Muscle of arm (tissue), 12 donors: Measurements from ENCODE around the gene AKAP17A. TPM values are rescaled to one million over a fixed set of nuclear protein-coding genes. Genes with fewer than 3 reads are reported as not detected.

Experiments used
- polyA plus RNA-seq, 12 donors: library from polyadenylated mRNA; unstranded; fragments of 120-200 nt; gene quantifications; one replicate each; pipeline ENCODE4 v1.2.1, GENCODE V29; 2013; ENCODE audit not compliant: insufficient read length in 12 of 12

AKAP17A gene
- polyA plus RNA-seq, 12 donors: 22.7 to 43.9 (median 25.9) TPM; not detected in 1

Other genes starting within 250 kb of the AKAP17A start
- gene SLC25A6, start 199.5 kb upstream of the AKAP17A start, polyA plus RNA-seq: 100 to 1,000 TPM in 11 of 12 donors, not detected in 1; 328 to 483 (median 427) TPM
- 10 to 100 TPM in 11 of 12 donors, not detected in 1; 15.5 to 27.7 (median 20.0) TPM for gene ASMTL, start 138.7 kb upstream of the AKAP17A start, polyA plus RNA-seq
- gene P2RY8, start 54.4 kb upstream of the AKAP17A start, polyA plus RNA-seq: 1 to 10 TPM in 3 of 12 donors, under 1 TPM in 7, not detected in 2; 0.31 to 2.5 (median 0.92) TPM
- under 1 TPM in 4 of 12 donors, not detected in 8; 0.14 to 0.45 (median 0.33) TPM for gene ASMT, start 23.5 kb downstream of the AKAP17A start, polyA plus RNA-seq